Measurements from ENCODE around the gene PHLDB1. TPM values are rescaled to one million over a fixed set of nuclear protein-coding genes. Genes with fewer than 3 reads are reported as not detected.

The PHLDB1 gene
- total RNA-seq, 2 donors from 2014 or later: 70.3 to 74.1 TPM

DNA sequence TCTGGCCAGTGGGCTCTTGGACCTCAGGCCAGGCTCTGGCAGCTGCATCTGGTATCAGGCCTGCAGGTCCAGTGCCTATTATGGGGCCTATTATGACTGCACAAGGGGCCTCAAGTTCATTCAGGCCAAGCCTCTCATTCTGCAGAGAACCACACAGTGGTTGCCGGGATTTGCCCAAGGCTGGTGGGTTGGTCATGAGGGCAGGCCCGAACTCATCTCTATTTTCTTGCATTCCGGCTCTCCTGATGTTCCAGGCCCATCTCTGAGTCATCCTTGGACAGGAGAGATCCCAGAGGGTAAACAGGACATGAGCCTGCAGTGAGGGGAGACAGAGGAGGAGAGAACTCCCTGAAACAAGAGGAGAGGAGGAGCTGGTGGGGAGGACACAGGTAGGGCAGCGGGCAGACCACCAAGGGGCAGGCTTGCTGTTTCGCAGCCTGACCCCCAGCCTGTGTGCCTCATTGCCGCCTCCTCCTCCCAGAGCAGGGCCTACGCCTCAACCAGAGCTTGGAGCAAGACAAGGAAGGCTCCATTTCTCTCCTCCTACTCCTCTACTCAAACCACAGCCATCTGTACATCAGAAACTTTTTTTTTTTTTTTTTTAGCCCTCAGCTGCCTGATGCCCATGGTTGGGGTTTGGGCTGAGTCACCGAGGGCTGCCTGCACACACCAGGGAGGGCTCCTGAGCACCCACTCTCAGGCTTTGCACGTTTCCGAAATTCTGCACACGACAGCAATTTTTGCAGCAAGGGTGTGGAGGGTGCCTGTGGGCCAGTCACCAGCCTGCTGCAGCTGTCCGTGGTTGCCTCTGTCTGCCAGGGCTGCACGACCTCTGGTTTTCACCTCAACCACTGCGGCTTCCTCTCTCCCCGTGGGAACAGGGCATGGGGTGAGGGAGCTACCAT lies 84.8 kb downstream of the PHLDB1 start:
- DNase-seq (peak in 1 of 2 donors; percentile 16), ATAC-seq (no peak)
- intact Hi-C loops (cut with DNase I, micrococcal nuclease): loop anchor here (5.0 to 10.0 kb wide), 2 partner anchors 263 to 265 kb away; partner anchors contain the start of gene UPK2 (in 2 of the 2)

- no peak for DNase-seq
- intact Hi-C loops (cut with DNase I, micrococcal nuclease): loop anchor here (5.0 to 10.0 kb wide), 2 partner anchors 261 to 263 kb away; partner anchors contain the start of gene UPK2 (in 2 of the 2)
- ATAC-seq: no peak
These were observed 86.8 kb downstream of the PHLDB1 start for GRCh38 chr11:118694185-118694584.

DNA sequence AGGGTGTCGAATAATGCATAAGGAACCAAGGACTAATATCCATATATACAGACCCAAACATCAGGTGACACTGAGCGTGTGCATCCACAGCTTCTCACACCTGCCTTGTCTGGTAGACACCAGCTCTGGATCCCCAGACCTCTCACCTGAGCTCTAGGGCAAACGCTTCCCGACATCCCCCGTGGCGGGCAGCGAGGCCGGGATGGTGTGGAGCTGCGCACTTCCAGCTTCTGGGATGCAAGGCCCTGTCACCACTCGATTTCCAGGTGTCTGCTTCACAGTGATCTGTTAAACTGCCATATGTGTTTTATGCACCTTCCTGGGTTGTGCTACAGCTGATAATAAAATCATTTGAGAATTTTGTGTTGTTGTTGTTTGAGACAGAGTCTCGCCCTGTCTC lies 87.4 kb downstream of the PHLDB1 start:
- intact Hi-C loops (cut with DNase I, micrococcal nuclease): loop anchor here (5.0 to 10.0 kb wide), 2 partner anchors 260 to 263 kb away; partner anchors contain the start of gene UPK2 (in 2 of the 2)
- DNase-seq (no peak), ATAC-seq (no peak)

DNA sequence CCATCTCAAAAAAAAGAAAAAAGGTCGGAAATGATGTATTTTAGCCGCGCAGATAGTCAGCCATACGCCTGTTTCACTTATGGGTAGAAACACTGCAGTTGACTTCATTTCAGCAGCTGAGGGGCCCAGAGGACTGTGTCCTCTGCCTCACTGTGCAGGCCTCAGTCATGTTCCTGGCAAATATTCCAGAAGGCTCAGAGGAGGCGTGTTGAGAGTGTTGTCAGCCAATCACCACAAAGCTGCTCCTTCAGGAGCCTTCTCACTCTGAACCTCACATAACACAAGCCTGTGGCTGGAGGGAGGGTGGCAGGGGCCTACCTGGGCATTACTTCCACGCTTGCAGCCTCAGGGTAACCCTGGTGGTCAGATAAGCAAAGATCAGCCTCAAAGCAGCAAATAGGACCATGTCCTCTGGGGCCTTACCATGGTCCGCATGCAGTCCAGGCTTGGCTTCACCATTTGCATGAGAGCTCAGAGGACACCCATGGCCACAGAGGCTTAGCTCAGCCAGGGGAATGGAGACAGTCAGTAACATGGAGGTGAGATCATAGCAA lies 89.3 kb downstream of the PHLDB1 start:
- intact Hi-C loops (cut with DNase I, micrococcal nuclease): loop anchor here in 1 of 2 donors (10.0 kb wide), 1 partner anchor 258 kb away; the partner anchor contains the start of gene UPK2
- DNase-seq (no peak), ATAC-seq (no peak)

DNA sequence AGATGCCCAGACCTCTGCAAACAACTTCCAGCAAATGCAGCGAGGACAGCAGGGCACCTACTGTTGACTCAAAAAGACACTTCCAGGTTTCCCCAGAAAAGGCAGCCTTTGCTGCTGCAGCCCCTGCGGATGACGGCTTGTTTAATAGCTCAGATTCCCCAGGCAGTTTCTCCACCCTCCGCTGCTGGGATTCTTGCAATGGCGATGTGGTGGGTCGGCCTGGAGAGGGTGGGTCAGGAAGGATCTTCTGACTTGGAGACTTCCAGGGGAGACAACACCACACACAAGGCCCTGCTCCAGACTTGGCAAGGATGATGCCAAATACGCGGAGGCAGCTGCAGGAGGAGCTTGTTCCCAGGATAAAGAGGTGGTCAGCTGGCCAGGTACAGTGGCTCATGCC lies 89.9 kb downstream of the PHLDB1 start:
- ATAC-seq (no peak), DNase-seq (no peak)
- intact Hi-C loops (cut with DNase I, micrococcal nuclease): loop anchor here in 1 of 2 donors (10.0 kb wide), 1 partner anchor 257 kb away; the partner anchor contains the start of gene UPK2

DNA sequence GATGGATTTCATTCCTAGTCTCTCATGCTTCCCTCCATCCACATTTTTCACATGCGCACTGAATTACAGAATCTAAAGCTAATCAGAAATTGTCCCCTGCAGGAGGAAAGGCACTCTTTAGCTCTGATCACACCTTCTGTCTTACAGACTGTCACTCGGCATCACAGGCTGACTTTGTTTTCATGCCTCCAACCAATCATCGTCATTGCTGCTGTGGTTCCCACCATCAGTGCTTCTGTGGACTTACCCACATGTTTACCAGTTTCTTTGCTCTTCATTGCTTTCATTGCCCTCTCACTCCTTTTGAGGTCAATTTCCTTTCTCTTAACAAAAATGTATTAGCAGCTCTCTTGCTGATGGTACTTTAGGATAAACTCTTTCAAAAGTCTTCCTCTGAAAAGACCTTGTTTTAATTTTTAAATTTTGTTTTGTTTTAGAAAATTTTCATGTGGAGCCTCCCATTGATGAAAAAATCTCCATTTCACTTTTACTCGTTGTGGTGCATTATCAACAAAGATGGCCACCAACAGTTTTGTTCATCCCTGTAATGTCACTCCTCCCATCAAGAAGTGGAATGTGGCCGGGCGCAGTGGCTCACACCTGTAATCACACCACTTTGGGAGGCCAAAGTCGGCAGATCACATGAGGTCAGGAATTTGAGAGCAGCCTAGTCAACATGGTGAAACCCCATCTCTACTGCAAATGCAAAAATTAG lies 92.2 kb downstream of the PHLDB1 start:
- ATAC-seq: no peak
- DNase-seq: no peak
- intact Hi-C loops (cut with DNase I, micrococcal nuclease): loop anchor here in 1 of 2 donors (10.0 kb wide), 1 partner anchor 255 kb away; the partner anchor contains the start of gene UPK2

DNA sequence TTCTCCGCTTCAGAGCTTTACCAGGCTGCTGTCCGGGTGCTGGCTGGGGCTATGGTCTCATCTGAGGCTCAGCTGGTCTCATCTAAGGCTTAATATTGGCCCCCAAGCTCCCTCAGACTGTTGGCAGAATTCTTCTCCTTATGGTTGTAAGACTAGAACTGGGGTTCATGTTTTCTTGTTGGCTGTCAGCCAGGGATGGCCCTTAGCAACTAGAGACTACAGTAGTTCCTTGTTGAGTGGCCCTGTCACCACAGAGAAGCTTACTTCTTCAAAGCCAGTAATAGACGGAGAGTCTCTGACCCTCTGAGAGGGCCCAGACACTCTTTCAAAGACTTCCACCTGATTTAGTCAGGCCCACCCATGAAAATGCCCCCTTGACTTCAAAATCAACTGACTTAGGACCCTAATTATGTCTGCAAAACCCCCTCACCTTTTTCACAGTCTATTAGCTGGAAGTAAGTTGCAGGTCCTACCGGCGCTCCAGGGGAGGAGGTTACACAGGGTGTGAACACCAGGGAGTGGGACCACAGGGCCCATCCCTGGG lies 96.2 kb downstream of the PHLDB1 start:
- intact Hi-C loops (cut with DNase I, micrococcal nuclease): no loop called here
- ATAC-seq (no peak), DNase-seq (peak in 1 of 2 donors; percentile 29)

GRCh38 chr11:118705111-118705741 lies 97.8 kb downstream of the PHLDB1 start:
- intact Hi-C loops (cut with DNase I, micrococcal nuclease): no loop called here
- peak in 1 of 2 donors; percentile 19 for DNase-seq
- peak; percentile 47 for ATAC-seq

DNA sequence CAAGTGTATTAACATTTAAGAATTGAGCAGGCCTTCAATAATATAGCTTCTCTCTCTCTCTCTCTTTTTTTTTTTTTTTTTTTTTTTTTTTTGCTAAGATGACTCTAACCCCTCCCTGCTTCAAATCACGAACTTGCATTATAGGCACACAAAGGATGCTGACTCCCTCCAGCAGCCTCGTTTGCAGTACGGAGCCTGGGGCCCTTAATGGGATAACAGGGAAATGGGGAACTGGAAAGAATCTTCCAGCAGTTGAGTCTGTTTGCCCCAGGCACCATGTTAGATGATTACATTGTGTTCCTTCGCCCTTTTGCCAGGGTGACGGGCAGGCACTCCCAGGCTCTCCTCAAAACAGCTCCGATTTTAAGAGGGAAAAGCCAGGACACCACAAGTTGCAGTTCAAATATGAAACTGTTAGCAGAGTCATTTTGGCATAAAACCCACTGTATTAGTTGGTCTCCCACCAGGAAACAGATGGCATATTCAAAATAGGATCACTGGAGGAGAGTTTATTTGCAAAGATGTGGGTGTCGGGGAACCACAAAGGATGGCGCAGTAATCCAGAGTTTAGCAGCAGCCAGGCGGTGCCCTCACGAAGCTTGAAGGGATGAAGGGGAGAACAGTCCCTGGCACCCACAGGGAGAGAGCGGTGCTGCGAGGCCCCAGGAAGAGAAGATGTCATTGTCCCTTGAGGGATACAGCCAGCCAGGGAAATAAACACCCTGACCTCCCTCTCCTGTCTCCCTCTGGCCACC lies 98.6 kb downstream of the PHLDB1 start:
- no peak for ATAC-seq
- intact Hi-C loops (cut with DNase I, micrococcal nuclease): no loop called here
- DNase-seq: no peak

- DNase-seq: no peak
- ATAC-seq: no peak
- intact Hi-C loops (cut with DNase I, micrococcal nuclease): no loop called here
These were observed 99.1 kb downstream of the PHLDB1 start for GRCh38 chr11:118706546-118706825.

Small RNA genes lying within 50 kb of the gene (microRNA-seq; reads per million reads assigned to microRNA genes)
- 0 to 1.1 reads per million in 2 donors for gene MIR6716

Other genes with a start within 250 kb of the PHLDB1 start
- gene UBE4A, start 248.0 kb upstream of the PHLDB1 start, total RNA-seq: 10 to 100 TPM; 40.3 to 45.6 TPM
- 100 to 1,000 TPM; 233 to 328 TPM for gene ATP5MG, start 206.0 kb upstream of the PHLDB1 start, total RNA-seq
- gene KMT2A, start 171.1 kb upstream of the PHLDB1 start, total RNA-seq: 10 to 100 TPM; 41.9 to 45.2 TPM
- under 1 TPM; 0.58 to 0.98 TPM for gene TTC36, start 80.1 kb upstream of the PHLDB1 start, total RNA-seq
- 1 to 10 TPM; 6.2 to 9.3 TPM for gene TMEM25, start 76.4 kb upstream of the PHLDB1 start, total RNA-seq
- 1 to 10 TPM; 6.4 to 10.0 TPM for gene IFT46, start 41.7 kb upstream of the PHLDB1 start, total RNA-seq
- gene ARCN1, start 35.2 kb upstream of the PHLDB1 start, total RNA-seq: 100 to 1,000 TPM; 133 to 145 TPM
- gene TREH, start 72.0 kb downstream of the PHLDB1 start, total RNA-seq: 1 to 10 TPM; 1.2 to 3.3 TPM
- gene DDX6, start 183.5 kb downstream of the PHLDB1 start, total RNA-seq: 100 to 1,000 TPM in 1 of 2 donors, 10 to 100 TPM in 1; 96.3 to 100 TPM

Data from left colon (tissue), 2 donors.